Stimulated activated CD4-positive, alpha-beta T cell treated with anti-CD3 and anti-CD28 coated beads, Interleukin-4, amount 100 ng/mL, for 4 hours (primary cell): ENCODE results near the gene NUDT11.
"Not testable (repeated sequence)": the region's sequence is repeated elsewhere in the genome, so short reads cannot be mapped to it uniquely, and the experiment has no call there.

Experiments used
- DNase-seq, 2 experiments: peaks; one replicate each; pipeline ENCODE4 v3.0.0-alpha.2; 2020

NUDT11 gene

DNA sequence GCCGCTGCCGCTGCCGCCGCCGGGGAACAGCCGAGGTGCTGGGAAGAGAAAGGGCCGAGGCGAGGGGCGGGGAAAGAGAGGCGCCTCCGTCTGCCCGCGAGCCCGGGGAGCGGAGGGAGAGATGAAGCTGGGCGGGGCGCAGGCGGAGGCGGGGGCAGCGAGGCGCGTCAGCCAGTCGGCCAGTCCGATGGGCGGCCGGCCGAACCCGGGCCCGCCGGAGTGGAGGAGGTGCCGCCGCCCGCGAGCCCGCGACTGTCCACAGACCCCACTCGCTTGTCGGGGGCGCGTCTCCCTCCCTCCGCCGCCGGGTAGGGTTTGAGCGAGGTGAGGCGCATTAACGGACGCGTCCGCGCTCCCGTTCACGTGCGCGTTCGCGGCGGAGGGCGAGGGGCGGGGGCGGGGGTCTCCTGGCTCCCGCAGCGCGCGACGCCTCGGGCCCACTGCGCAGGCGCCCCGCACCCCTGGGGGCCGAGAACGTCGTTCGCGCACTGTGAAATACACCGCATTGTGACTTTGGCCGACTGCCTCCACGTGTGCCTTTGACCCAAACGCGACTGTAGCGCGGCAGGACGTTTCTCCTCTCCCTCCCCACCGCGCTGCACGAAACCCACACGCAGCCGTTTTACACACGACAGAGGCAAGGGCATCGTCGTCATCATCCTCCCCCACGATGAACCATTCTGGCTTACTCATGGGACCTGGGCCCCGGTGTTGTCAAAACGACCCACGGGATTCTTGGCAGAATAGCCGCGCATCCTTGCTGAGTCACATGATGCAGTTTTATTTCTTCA lies at the start of gene NUDT11:
TSS of gene NUDT11 (minus strand) at position 92 of the 791 bp plus-strand sequence. CDS start 148 bp downstream, outside the sequence.
- DNase-seq, result peak; percentile 46 to 60

DNA sequence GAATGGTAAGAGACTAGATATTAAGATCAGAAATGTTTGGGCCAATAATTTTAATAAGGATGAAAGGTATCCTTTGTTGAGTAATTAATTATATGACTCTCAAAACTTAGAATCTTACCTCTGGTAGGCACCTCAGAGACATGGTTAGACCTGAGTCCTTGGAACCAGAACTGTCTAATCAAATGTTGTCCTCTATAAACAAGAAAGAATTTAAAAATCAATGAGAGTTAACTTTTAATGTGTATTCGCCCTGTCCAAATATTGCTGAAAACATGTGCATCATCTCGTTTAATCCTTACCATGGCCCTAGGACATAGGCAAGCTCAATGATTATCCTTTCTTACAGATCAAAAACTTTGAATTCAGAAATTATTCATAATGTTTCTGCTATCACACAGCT lies 24.0 kb upstream of the NUDT11 start:
- DNase-seq, result no peak

DNA sequence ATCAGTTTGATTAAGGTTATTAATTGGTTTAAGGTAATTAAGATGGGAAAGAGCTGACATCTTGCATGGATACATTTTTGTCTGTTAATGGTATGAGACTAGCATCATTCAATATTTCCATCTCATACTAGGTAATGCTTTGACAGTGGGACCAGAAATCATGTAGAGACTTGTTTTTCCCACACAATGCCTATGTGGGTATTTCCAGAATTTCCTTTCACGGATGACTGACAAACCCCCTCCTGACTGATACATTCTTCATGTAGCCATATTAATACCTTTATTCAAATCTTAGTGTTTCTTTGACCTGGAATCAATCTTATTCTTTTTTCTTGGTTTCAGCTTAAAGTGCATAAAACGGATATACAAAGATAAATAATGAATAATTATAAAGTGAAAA lies 22.7 kb upstream of the NUDT11 start:
- DNase-seq, result not testable (repeated sequence)

DNA sequence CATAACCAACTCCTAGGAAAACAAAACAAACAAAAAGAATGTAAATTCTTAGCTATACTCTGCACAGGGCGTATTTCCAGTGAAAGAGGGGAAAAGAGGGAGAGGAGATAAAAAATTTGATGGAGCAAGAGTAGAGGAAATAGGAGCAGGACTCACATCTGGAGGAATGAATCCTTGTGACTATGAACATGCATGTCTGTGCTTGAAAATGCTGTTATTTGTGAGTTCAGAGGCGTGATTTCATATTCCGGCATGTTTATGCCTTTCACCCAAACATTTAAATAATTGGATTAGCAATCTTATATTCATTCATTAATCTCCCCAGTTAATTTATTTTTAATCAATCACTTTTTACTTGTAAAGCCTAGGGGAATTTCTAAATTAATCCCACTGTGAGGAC lies 11.2 kb upstream of the NUDT11 start:
- no peak for DNase-seq

DNA sequence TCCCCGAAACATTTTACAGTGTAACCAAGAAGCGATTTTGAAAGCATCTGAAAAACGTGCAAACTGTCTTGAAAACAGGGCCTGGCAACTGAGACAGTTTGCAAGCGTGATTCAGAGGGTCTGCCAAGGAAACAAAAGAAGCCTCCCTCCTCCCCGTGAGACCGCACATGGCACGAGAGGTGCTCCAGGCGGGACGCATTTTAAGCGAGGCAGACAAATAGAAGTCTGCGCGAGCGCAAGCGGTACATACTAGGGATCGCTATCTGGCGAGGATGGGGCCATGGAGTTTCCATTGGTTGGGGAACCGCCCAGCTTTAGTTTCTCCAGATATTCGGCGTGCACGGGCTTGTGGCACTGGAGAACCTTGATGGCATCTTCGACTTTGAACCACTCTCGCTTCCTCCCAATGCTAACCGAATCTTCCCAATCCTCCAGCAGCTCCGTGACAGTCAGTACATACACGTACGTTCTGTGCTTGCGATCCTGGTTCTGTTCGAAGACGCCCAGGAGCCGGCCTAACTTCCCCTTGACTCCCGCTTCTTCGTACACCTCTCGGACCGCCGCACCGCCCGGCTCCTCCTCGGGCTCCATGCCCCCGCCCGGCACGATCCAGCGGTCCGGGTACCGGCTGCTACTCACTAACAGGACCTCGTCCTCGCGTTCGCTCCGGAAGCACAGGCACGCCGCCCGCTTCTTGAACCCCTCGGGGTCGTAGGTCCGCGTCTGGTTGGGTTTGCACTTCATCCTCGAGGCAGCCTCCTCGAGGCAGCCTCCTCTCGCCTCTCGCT lies 497 bp downstream of the NUDT11 start:
- not testable (repeated sequence) for DNase-seq

DNA sequence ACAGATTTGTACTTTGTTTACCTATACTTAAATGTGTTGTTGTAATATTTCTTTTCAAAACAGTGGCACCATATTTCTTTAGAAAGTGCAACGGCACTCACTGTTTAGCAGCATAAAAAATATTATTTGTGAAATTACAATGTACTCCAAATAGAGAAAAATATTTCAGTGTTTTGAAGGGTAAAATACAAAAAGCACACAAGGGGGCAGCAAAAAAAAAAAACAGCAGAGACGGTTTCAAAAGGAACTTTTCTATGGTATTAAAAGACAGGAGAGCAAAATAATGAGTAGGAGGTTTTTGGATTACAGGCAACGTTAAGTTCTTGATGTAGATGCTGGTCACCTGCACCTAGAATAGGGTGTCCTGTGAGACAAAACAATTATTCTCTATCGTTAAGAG lies 2.0 kb downstream of the NUDT11 start:
- DNase-seq, result no peak

DNA sequence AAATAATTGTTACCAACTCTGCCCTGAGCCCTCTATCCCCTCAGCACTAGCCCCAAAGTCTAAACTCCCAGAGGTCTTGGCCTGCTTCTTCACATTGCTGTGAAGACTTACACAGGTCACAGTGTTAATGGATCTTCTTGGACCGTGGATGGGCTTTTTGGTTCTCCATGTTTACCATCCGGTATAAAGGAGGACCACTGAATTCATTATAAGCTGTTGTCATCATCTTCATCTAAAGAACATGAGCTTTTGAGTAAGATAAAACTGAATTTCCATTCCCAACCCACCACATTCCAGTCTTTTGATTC lies 8.5 kb downstream of the NUDT11 start:
- DNase-seq, result no peak

DNA sequence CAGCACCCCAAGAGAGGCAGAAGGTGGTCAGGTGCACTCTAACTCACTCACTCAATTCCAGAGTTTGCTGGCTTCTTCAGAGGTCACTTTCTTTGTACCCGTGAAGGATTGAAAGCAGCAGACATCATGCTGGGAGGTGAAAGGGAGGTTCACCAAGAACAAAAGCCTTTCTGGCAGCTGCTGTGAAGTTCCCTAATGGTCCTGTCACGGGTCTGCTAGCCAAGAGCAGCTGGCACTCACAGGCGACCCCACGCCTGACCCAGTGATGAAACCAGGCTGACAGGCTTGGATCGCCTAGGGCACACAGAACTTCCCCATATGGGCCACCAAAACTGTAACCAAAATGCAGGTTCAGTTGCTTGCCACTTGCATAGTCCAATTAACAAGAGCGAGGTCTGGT lies 11.8 kb downstream of the NUDT11 start:
- DNase-seq, result no peak

DNA sequence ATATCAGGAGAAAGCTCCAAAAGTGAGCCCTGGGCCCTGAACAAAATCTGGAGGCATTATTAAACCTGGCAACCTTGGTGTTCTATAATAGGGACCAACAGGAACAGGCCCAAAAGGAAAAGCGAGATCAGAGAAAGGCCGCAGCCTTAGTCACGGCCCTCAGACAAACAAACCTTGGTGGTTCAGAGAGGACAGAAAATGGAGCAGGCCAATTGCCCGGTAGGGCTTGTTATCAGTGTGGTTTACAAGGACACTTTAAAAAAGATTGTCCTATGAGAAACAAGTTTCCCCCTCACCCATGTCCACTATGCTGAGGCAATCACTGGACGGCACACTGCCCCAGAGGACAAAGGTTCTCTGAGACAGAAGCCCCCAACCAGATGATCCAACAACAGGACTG lies 14.0 kb downstream of the NUDT11 start:
- DNase-seq, result not testable (repeated sequence)

DNA sequence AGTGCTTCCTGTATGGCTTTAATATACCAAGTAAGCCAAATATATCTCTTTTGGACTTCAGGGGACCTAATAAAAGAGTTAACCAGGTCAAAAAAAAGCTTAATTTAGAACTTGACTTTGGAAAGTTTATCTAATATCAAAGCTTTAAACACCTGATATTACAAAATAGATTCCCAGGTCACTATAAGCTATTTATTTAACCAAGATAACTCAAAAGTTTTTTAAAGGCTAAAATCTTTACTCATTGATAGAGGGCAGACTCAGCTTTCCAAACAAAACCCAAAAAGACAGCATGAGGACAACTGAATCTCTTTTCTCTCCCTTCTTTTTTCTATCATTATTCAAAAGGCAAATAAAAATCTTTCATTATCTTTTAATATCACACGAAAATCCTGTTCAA lies 19.5 kb downstream of the NUDT11 start:
- no peak for DNase-seq

DNA sequence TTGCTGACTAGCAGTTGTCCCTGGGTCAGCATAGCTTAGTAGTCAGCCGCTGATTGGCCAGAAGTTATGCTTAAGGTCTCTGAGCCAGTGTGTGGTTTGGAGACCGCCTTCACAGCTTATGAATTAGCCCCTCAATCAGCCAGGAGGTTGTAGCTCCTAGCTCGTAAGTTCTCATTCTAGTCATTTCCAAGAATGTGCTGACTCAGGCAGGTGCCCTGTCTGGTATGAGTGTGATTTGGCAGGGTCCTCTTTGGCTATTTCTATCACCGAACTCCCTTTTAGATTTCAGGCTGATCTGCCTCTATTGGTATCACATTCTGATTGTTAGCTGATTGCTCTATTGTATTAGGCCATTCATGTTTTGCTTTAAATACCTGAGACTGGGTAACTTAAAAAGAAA lies 33.1 kb downstream of the NUDT11 start:
- DNase-seq, result no peak

DNA sequence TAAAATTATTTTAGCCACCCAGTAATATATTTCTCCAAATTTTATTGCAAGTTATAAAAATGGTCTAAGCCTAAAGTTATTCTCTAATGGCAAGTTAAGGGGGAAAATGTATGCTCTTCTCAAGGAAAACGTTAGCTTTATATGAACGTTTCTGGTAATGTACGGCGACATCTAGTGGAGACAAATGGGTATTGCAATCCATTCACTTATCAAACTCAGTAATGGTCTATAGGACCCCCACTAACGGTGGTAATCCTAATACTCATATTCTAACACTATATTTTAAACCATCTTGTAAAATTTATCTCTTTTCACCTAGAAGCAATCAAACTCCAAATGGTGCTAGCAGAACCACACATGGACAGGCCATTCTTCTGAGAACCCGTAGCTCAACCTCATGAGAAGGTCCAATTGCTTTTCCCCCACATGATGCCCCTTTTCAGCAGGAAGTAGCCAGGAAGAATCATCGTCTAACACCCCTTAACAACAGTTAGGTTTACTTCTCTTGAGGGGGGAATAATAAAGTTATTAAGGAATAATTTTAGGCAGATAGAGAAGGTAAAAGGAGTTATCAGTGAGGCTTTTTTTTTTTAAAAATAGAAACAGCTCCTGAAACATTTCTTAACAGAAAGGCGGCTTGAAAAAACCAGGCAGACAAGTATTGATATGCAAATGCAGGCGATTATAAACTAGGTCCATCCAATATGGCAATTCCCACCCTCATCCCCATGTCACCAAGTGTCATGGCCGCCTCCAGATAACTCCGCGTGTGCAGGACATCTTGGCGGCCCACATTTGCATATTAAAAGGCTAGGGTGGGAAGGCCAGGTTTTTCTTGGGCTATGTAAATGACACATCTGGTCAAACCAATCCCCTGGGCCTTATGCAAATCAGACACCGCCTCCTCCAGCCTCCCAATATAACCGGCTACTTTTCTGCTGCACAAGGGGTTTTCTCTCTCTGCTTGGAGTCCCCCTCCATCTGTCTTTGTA lies 35.0 kb downstream of the NUDT11 start:
- no peak for DNase-seq

DNA sequence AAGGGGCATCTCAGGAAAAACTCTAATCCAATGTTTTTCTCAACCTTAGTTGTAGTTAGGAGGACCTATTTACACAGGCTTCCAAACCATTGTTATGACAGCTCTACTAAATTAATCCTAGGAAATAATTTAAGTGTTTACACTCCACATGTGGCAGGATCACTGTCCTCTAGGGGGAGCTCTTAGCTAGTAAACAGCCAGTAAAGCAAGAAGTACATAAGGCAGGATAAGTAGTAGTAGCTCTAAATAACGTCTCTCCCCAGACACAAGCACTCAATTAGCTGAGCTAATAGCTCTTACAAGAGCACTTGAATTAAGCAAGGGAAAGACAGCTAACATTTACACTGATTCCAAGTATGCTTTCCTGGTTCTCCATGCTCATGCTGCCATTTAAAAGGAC lies 37.3 kb downstream of the NUDT11 start:
- no peak for DNase-seq

DNA sequence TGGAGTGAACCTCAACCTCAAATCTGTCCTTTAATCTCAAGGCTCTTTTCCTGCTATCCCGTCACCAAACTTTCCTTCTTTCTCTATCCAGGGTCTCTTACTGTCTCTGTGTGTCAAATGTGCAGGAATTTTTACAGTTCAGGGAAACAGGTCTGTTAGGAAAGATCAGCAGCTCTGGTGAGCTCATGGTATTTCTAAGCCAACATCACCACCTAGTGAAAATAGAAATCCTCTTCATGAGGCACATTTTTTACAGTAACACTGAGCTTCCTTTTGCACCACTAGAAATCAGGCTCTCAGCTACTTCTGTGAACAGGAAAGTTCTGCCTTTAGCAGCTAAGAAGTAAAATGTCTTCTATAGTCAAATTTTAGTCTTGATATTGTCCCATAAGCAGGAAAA lies 39.6 kb downstream of the NUDT11 start:
- DNase-seq, result no peak

DNA sequence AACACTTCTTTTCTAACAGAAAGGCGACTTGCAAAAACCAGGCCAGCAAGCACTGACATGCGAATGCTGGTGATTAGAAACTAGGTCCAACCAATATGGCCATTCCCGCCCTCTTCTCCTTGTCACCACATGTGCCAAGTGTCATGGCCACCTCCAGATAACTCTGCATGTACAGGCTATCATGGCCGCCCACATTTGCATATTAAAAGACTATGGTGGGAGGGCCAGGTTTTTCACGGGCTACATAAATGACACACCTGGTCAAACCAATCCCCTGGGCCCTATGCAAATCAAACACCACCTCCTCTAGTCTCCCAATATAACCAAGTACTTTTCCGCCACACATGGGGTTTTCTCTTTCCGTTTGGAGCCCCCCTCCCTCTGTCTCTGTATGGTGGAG lies 40.1 kb downstream of the NUDT11 start:
- DNase-seq, result no peak

DNA sequence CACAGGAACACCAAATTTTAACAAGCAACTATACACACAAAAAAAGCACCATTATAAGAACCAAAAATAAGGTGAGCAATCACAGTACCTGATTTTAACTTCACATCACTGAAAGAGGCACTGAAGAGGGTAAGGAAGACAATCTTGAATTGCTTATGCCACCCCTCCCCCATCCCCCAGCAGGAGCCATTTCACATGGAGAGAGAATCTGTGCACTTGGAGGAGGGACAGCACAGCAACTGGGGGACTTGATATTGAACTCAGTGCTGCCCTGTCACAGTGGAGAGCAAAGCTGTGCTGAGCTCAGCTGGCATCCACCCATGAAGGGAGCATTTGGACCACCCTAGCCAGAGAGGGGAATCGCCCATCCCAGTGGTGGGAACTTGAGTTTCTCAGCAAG lies 56.0 kb downstream of the NUDT11 start:
- no peak for DNase-seq
